ENCODE data around the gene VASH2. TPM values are rescaled to one million over a fixed set of nuclear protein-coding genes. Genes with fewer than 3 reads are reported as not detected.
A peak's percentile ranks its signal among the peaks of the same experiment; 100 is the strongest.

The VASH2 gene
- total and polyA plus RNA-seq, 5 donors from 2014 or later: 0.25 to 1.7 (median 0.40) TPM

GRCh38 chr1:212994926-212995325 lies 44.6 kb downstream of the VASH2 start:
- H3K4me3 ChIP-seq (ENCODE audit: low read depth, low read length): no peak overlapping the region
- peaks cover 1% of the 10 kb centered on the region for H3K4me1 ChIP-seq (ENCODE audit: control insufficient read depth, insufficient read depth, low read length, poor library complexity, severe bottlenecking)
- no peaks in the 10 kb centered on the region for H3K27me3 Mint-ChIP-seq
- peaks cover 35% of the 10 kb centered on the region for H3K36me3 ChIP-seq (ENCODE audit: control insufficient read depth, insufficient read depth, low read length)
- H3K27ac ChIP-seq (ENCODE audit: insufficient read depth, low read length, poor library complexity, severe bottlenecking): no peak overlapping the region
- peaks cover 25% of the 10 kb centered on the region for H3K36me3 Mint-ChIP-seq
- peak overlapping the region in 2 of 3 donors; percentile 5 to 83 for H3K27ac Mint-ChIP-seq
- no peaks in the 10 kb centered on the region for H3K9me3 ChIP-seq (ENCODE audit: control insufficient read depth in 2 of 2, low read length in 2 of 2)
- no peak for DNase-seq
- no peaks in the 10 kb centered on the region for H3K27me3 ChIP-seq (ENCODE audit: control insufficient read depth, insufficient read depth, low read length)
- no peak for ATAC-seq (ENCODE audit: low read depth in 2 of 2)
- peaks cover 7 to 22% (median 13%) of the 10 kb centered on the region in 4 donors for H3K4me1 Mint-ChIP-seq
- no peaks in the 10 kb centered on the region for H3K9me3 Mint-ChIP-seq
- no peak overlapping the region for H3K4me3 Mint-ChIP-seq

GRCh38 chr1:213003256-213003655 lies 52.9 kb downstream of the VASH2 start:
- H3K27me3 ChIP-seq (ENCODE audit: control insufficient read depth, insufficient read depth, low read length): no peaks in the 10 kb centered on the region
- peaks cover 64% of the 10 kb centered on the region for H3K36me3 ChIP-seq (ENCODE audit: control insufficient read depth, insufficient read depth, low read length)
- peaks cover 34% of the 10 kb centered on the region for H3K36me3 Mint-ChIP-seq
- no peaks in the 10 kb centered on the region for H3K9me3 ChIP-seq (ENCODE audit: control insufficient read depth in 2 of 2, low read length in 2 of 2)
- no peaks in the 10 kb centered on the region for H3K9me3 Mint-ChIP-seq
- peaks cover 7 to 17% (median 11%) of the 10 kb centered on the region in 4 donors for H3K4me1 Mint-ChIP-seq
- H3K27me3 Mint-ChIP-seq: no peaks in the 10 kb centered on the region
- H3K4me1 ChIP-seq (ENCODE audit: control insufficient read depth, insufficient read depth, low read length, poor library complexity, severe bottlenecking): no peaks in the 10 kb centered on the region
- no peak overlapping the region for H3K4me3 Mint-ChIP-seq
- ATAC-seq (ENCODE audit: low read depth in 2 of 2): no peak
- peak overlapping the region in 2 of 3 donors; percentile 11 to 17 for H3K27ac Mint-ChIP-seq
- H3K27ac ChIP-seq (ENCODE audit: insufficient read depth, low read length, poor library complexity, severe bottlenecking): peak overlapping the region; percentile 16
- DNase-seq: peak in 1 of 3 donors; percentile 23
- H3K4me3 ChIP-seq (ENCODE audit: low read depth, low read length): no peak overlapping the region

- ATAC-seq (ENCODE audit: low read depth in 2 of 2): no peak
- peak overlapping the region in 1 of 4 donors; percentile 47 for H3K4me3 Mint-ChIP-seq
- H3K36me3 Mint-ChIP-seq: peaks cover 29% of the 10 kb centered on the region
- Histone ChIP-seq H3K4me1 (ENCODE audit: control insufficient read depth, insufficient read depth, low read length, poor library complexity, severe bottlenecking) (peaks cover 3% of the 10 kb centered on the region), H3K27me3 (ENCODE audit: control insufficient read depth, insufficient read depth, low read length) (no peaks in the 10 kb centered on the region), H3K36me3 (ENCODE audit: control insufficient read depth, insufficient read depth, low read length) (peaks cover 49% of the 10 kb centered on the region), H3K4me3 (ENCODE audit: low read depth, low read length) (no peak overlapping the region), H3K27ac (ENCODE audit: insufficient read depth, low read length, poor library complexity, severe bottlenecking) (no peak overlapping the region), H3K9me3 (ENCODE audit: control insufficient read depth in 2 of 2, low read length in 2 of 2) (no peaks in the 10 kb centered on the region)
- peak overlapping the region in 1 of 3 donors; percentile 32 for H3K27ac Mint-ChIP-seq
- no peaks in the 10 kb centered on the region for H3K27me3 Mint-ChIP-seq
- H3K9me3 Mint-ChIP-seq: no peaks in the 10 kb centered on the region
- no peak for DNase-seq
- peaks cover 25 to 51% (median 35%) of the 10 kb centered on the region in 4 donors for H3K4me1 Mint-ChIP-seq
Observed at GRCh38 chr1:213008564-213008963, 58.2 kb downstream of the VASH2 start.

- peaks cover 8% of the 10 kb centered on the region for H3K36me3 ChIP-seq (ENCODE audit: control insufficient read depth, insufficient read depth, low read length)
- Mint-ChIP-seq H3K9me3 (no peaks in the 10 kb centered on the region), H3K4me1 (peaks cover 12 to 53% (median 37%) of the 10 kb centered on the region in 4 donors), H3K36me3 (peaks cover 16% of the 10 kb centered on the region), H3K4me3 (peak overlapping the region; percentile 91 to 100 (median 100)), H3K27me3 (peaks cover 14% of the 10 kb centered on the region), H3K27ac (peak overlapping the region; percentile 99 to 100 (median 99))
- peak overlapping the region; percentile 90 for H3K4me3 ChIP-seq (ENCODE audit: low read depth, low read length)
- no peaks in the 10 kb centered on the region for H3K9me3 ChIP-seq (ENCODE audit: control insufficient read depth in 2 of 2, low read length in 2 of 2)
- DNase-seq: peak in 1 of 3 donors; percentile 16
- H3K4me1 ChIP-seq (ENCODE audit: control insufficient read depth, insufficient read depth, low read length, poor library complexity, severe bottlenecking): peaks cover 22% of the 10 kb centered on the region
- ATAC-seq (ENCODE audit: low read depth in 2 of 2): no peak
- H3K27ac ChIP-seq (ENCODE audit: insufficient read depth, low read length, poor library complexity, severe bottlenecking): peak overlapping the region; percentile 90
- H3K27me3 ChIP-seq (ENCODE audit: control insufficient read depth, insufficient read depth, low read length): no peaks in the 10 kb centered on the region
Observed at GRCh38 chr1:213014642-213015041, 64.3 kb downstream of the VASH2 start.

GRCh38 chr1:213015099-213016050 lies 65.0 kb downstream of the VASH2 start, which contains the start of gene ANGEL2:
TSS of gene ANGEL2 (minus strand) at chr1:213015867. CDS start at chr1:213015671, 196 bp downstream.
- H3K27ac ChIP-seq (ENCODE audit: insufficient read depth, low read length, poor library complexity, severe bottlenecking): peak within 1 kb of the TSS; percentile 90
- peaks cover 12 to 50% (median 36%) of the 10 kb centered on the region in 4 donors for H3K4me1 Mint-ChIP-seq
- H3K27me3 ChIP-seq (ENCODE audit: control insufficient read depth, insufficient read depth, low read length): no peaks in the 10 kb centered on the region
- peaks cover 21% of the 10 kb centered on the region for H3K27me3 Mint-ChIP-seq
- H3K9me3 Mint-ChIP-seq: no peaks in the 10 kb centered on the region
- peak within 1 kb of the TSS; percentile 99 to 100 (median 99) for H3K27ac Mint-ChIP-seq
- H3K4me3 ChIP-seq (ENCODE audit: low read depth, low read length): peak within 1 kb of the TSS; percentile 90
- peak within 1 kb of the TSS; percentile 91 to 100 (median 100) for H3K4me3 Mint-ChIP-seq
- DNase-seq (peak; percentile 94 to 99 (median 94)), ATAC-seq (ENCODE audit: low read depth in 2 of 2) (peak; percentile 99)
- peaks cover 16% of the 10 kb centered on the region for H3K36me3 Mint-ChIP-seq
- H3K9me3 ChIP-seq (ENCODE audit: control insufficient read depth in 2 of 2, low read length in 2 of 2): no peaks in the 10 kb centered on the region
- peaks cover 8% of the 10 kb centered on the region for H3K36me3 ChIP-seq (ENCODE audit: control insufficient read depth, insufficient read depth, low read length)
- H3K4me1 ChIP-seq (ENCODE audit: control insufficient read depth, insufficient read depth, low read length, poor library complexity, severe bottlenecking): peaks cover 22% of the 10 kb centered on the region

GRCh38 chr1:213017447-213018273 lies 67.3 kb downstream of the VASH2 start:
- no peaks in the 10 kb centered on the region for H3K9me3 ChIP-seq (ENCODE audit: control insufficient read depth in 2 of 2, low read length in 2 of 2)
- Mint-ChIP-seq H3K9me3 (no peaks in the 10 kb centered on the region), H3K27ac (no peak overlapping the region), H3K4me1 (peaks cover 6 to 28% (median 21%) of the 10 kb centered on the region in 4 donors), H3K27me3 (peaks cover 35% of the 10 kb centered on the region), H3K36me3 (peaks cover 2% of the 10 kb centered on the region), H3K4me3 (peak overlapping the region in 3 of 4 donors; percentile 29 to 86 (median 46))
- ATAC-seq (ENCODE audit: low read depth in 2 of 2) (no peak), DNase-seq (no peak)
- H3K27me3 ChIP-seq (ENCODE audit: control insufficient read depth, insufficient read depth, low read length): peaks cover 6% of the 10 kb centered on the region
- H3K36me3 ChIP-seq (ENCODE audit: control insufficient read depth, insufficient read depth, low read length): peaks cover 2% of the 10 kb centered on the region
- peaks cover 19% of the 10 kb centered on the region for H3K4me1 ChIP-seq (ENCODE audit: control insufficient read depth, insufficient read depth, low read length, poor library complexity, severe bottlenecking)
- no peak overlapping the region for H3K27ac ChIP-seq (ENCODE audit: insufficient read depth, low read length, poor library complexity, severe bottlenecking)
- no peak overlapping the region for H3K4me3 ChIP-seq (ENCODE audit: low read depth, low read length)

GRCh38 chr1:213019450-213019849 lies 69.1 kb downstream of the VASH2 start:
- H3K4me3 ChIP-seq (ENCODE audit: low read depth, low read length): no peak overlapping the region
- no peak overlapping the region for H3K27ac ChIP-seq (ENCODE audit: insufficient read depth, low read length, poor library complexity, severe bottlenecking)
- Mint-ChIP-seq H3K27me3 (peaks cover 49% of the 10 kb centered on the region), H3K9me3 (no peaks in the 10 kb centered on the region), H3K4me1 (peaks cover 0 to 13% (median 6%) of the 10 kb centered on the region in 4 donors), H3K36me3 (no peaks in the 10 kb centered on the region), H3K4me3 (peak overlapping the region in 1 of 4 donors; percentile 34), H3K27ac (no peak overlapping the region)
- peaks cover 12% of the 10 kb centered on the region for H3K4me1 ChIP-seq (ENCODE audit: control insufficient read depth, insufficient read depth, low read length, poor library complexity, severe bottlenecking)
- ATAC-seq (ENCODE audit: low read depth in 2 of 2) (no peak), DNase-seq (no peak)
- peaks cover 16% of the 10 kb centered on the region for H3K27me3 ChIP-seq (ENCODE audit: control insufficient read depth, insufficient read depth, low read length)
- no peaks in the 10 kb centered on the region for H3K36me3 ChIP-seq (ENCODE audit: control insufficient read depth, insufficient read depth, low read length)
- no peaks in the 10 kb centered on the region for H3K9me3 ChIP-seq (ENCODE audit: control insufficient read depth in 2 of 2, low read length in 2 of 2)

Measured in CD4-positive, CD25-positive, alpha-beta regulatory T cell (primary cell).